OCI-LY1 (cell line): ENCODE measurements around the gene TBX4.

Experiments used
- EZH2 ChIP-seq: fragments of 200-600 bp; sonication (generic), shearing (Covaris generic); IDR thresholded peaks from 2 replicates; pipeline ENCODE4 v1.8.0; 2017; ENCODE audit warnings: borderline replicate concordance, mixed run types, mild to moderate bottlenecking, antibody characterized with exemption, low read length, moderate library complexity, mixed read lengths
- TF ChIP-seq, protein P1 (sequence below): fragments of 200-600 bp; sonication (generic), shearing (Covaris generic); IDR thresholded peaks from 2 replicates; pipeline ENCODE4 v1.5.1; 2017; ENCODE audit warnings: mild to moderate bottlenecking, antibody characterized with exemption, low read length, moderate library complexity, mixed read lengths

DNA sequence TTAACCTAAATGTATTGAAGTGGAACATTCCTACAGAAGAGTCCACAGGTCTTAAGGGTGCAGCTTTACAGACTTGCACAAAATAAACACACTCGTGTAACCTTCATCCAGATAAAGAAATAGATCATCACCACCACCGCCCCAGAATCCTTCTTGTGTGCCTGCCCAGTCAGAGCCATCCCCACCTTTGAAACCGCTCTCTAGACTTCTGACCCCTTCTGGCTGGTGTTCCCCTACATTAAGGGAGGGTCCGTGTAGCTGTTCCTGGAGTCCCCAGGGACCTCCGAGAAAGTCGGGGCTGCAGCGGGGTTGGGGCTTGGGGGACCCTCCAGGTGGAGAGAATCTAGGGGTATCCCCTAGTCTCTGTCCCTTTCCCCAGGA, 9.4 kb downstream of the TBX4 start:
- TF ChIP-seq, protein P1, sequence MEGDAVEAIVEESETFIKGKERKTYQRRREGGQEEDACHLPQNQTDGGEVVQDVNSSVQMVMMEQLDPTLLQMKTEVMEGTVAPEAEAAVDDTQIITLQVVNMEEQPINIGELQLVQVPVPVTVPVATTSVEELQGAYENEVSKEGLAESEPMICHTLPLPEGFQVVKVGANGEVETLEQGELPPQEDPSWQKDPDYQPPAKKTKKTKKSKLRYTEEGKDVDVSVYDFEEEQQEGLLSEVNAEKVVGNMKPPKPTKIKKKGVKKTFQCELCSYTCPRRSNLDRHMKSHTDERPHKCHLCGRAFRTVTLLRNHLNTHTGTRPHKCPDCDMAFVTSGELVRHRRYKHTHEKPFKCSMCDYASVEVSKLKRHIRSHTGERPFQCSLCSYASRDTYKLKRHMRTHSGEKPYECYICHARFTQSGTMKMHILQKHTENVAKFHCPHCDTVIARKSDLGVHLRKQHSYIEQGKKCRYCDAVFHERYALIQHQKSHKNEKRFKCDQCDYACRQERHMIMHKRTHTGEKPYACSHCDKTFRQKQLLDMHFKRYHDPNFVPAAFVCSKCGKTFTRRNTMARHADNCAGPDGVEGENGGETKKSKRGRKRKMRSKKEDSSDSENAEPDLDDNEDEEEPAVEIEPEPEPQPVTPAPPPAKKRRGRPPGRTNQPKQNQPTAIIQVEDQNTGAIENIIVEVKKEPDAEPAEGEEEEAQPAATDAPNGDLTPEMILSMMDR: no peak
- no peak for TF ChIP-seq EZH2
